ENCODE results near the gene SPAG7. TPM values are rescaled to one million over a fixed set of nuclear protein-coding genes. Genes with fewer than 3 reads are reported as not detected.

SPAG7 gene
- total RNA-seq, 4 donors from 2014 or later, result 78.6 to 114 (median 91.0) TPM

DNA sequence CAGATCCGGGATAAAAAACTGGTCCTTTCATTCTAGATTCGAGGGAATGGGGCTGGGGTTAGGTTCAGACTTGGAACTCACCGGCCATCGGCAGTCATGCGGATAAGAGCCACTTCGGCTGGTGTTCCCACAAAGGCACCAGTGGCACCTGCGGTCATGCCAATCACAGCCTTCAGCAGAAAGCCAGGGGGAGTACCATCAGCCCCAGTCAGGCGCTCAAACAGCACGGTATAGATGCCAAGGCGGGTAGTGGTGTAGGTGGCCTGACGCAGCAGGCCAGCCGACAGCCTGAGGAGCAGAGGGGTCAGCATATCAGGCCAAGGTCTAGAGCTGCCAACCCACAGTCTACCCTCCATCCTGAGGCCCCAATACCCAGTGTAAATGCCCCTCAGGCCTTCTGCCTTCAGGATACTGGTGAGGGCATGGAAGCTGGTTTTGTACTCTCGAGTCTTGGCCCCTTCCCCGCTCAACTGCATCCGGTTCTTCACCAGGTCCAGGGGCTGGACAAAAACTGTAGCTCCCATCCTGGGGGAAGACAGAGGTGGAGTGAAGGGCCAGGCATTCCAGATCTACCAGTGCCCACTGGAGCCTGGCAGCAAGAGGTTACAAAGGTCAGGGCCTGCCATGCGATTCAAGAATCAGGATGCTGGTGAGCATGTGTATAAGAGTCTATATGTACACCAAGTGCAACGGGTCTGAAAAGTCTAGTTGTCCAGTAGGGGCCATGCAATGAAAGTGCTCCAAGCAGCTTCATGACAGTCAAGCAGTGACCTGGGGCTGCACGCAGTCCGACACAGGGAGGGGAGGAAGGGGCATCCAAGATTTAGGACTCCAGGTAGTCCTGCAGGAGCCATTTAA lies 28.7 kb downstream of the SPAG7 start:
- Histone ChIP-seq H3K9me3 (no peaks in the 10 kb centered on the region), H3K4me3 (peak overlapping the region; percentile 91 to 98 (median 92)), H3K27ac (peak overlapping the region; percentile 94 to 97 (median 94)), H3K4me1 (peaks cover 45 to 51% of the 10 kb centered on the region in 2 donors), H3K27me3 (no peaks in the 10 kb centered on the region), H3K36me3 (peaks cover 0 to 36% of the 10 kb centered on the region in 2 donors)
- peak in 1 of 2 donors; percentile 68 for DNase-seq
- TF ChIP-seq, protein P1, sequence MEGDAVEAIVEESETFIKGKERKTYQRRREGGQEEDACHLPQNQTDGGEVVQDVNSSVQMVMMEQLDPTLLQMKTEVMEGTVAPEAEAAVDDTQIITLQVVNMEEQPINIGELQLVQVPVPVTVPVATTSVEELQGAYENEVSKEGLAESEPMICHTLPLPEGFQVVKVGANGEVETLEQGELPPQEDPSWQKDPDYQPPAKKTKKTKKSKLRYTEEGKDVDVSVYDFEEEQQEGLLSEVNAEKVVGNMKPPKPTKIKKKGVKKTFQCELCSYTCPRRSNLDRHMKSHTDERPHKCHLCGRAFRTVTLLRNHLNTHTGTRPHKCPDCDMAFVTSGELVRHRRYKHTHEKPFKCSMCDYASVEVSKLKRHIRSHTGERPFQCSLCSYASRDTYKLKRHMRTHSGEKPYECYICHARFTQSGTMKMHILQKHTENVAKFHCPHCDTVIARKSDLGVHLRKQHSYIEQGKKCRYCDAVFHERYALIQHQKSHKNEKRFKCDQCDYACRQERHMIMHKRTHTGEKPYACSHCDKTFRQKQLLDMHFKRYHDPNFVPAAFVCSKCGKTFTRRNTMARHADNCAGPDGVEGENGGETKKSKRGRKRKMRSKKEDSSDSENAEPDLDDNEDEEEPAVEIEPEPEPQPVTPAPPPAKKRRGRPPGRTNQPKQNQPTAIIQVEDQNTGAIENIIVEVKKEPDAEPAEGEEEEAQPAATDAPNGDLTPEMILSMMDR (IDR thresholded peaks at IDR 0.05 in 4 of 5, conservative IDR thresholded peaks at IDR 0.05 in 1 of 5), result no peak
- peak in 1 of 2 donors; percentile 16 for TF ChIP-seq POLR2A (IDR thresholded peaks at IDR 0.05)
- in situ Hi-C loops (cut with MboI; ENCODE audit: low sequenced_read_pairs in 4 of 4) (loop anchor here in 1 of 4 donors (5.0 kb wide), 1 partner anchor 43 kb away; no protein-coding TSS in a partner anchor), intact Hi-C loops (cut with DNase I; ENCODE audit: low total_unique reads) (loop anchor here (2.0 kb wide), 1 partner anchor 30 kb away; no protein-coding TSS in a partner anchor)
- ATAC-seq, result peak in 1 of 2 donors; percentile 2

DNA sequence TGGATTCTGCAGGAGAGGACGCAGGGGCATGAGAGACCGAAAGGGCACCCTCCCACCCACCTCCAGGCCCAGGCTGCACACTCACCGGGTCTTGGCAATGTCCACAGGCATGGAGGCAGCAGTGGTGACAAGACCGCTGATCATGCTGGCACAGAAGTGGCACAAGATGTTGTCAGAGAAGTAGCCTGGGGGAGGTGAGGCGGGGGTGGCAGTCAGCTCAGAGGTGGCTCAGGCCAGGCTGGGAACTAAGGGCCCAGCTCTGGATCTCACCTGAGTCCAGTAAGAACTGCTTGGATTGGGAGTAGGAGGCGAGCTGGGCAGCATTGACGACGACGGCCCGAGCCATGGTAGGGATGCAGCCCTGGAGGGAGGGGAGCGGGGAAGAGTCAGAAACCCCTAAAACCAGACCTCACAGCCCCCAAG lies 29.5 kb downstream of the SPAG7 start:
- in situ Hi-C loops (cut with MboI; ENCODE audit: low sequenced_read_pairs in 4 of 4), result loop anchor here in 1 of 4 donors (5.0 kb wide), 1 partner anchor 44 kb away; no protein-coding TSS in a partner anchor
- Histone ChIP-seq H3K4me3 (peak overlapping the region in 2 of 4 donors; percentile 91 to 92), H3K27ac (peak overlapping the region; percentile 94 to 97 (median 94)), H3K9me3 (no peaks in the 10 kb centered on the region), H3K4me1 (peaks cover 46 to 53% of the 10 kb centered on the region in 2 donors), H3K36me3 (peaks cover 0 to 28% of the 10 kb centered on the region in 2 donors), H3K27me3 (no peaks in the 10 kb centered on the region)
- intact Hi-C loops (cut with DNase I; ENCODE audit: low total_unique reads), result loop anchor here (2.0 kb wide), 1 partner anchor 29 kb away; no protein-coding TSS in a partner anchor
- DNase-seq (no peak), ATAC-seq (no peak)
- TF ChIP-seq, protein P1 (IDR thresholded peaks at IDR 0.05 in 4 of 5, conservative IDR thresholded peaks at IDR 0.05 in 1 of 5), result no peak
- no peak for TF ChIP-seq POLR2A (IDR thresholded peaks at IDR 0.05)

DNA sequence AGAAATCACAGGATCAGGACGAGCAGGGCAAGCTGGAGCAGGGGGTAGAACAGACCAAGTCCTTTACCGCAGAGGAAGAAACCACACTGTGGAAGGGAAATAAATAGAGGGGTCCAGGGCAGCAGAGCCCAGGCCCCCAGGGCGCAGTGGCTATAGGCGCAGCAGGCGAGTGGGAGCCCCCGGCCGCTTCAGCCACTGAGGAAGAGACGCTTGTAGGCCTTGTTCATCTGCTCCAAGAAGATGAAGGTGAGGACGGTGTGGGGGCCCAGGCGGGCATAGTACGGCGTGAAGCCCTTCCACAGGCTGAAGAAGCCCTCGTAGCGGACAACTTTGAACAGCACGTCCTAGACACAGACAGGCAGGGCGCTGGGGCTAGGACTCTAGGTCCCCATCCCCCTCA lies 30.1 kb downstream of the SPAG7 start:
- TF ChIP-seq POLR2A (IDR thresholded peaks at IDR 0.05), result no peak
- TF ChIP-seq, protein P1 (IDR thresholded peaks at IDR 0.05 in 4 of 5, conservative IDR thresholded peaks at IDR 0.05 in 1 of 5), result no peak
- intact Hi-C loops (cut with DNase I; ENCODE audit: low total_unique reads) (no loop called here), in situ Hi-C loops (cut with MboI; ENCODE audit: low sequenced_read_pairs in 4 of 4) (loop anchor here in 1 of 4 donors (5.0 kb wide), 1 partner anchor 45 kb away; no protein-coding TSS in a partner anchor)
- Histone ChIP-seq H3K27ac (peak overlapping the region; percentile 94 to 97 (median 94)), H3K4me1 (peaks cover 46 to 53% of the 10 kb centered on the region in 2 donors), H3K27me3 (no peaks in the 10 kb centered on the region), H3K36me3 (peaks cover 0 to 23% of the 10 kb centered on the region in 2 donors), H3K9me3 (no peaks in the 10 kb centered on the region), H3K4me3 (no peak overlapping the region)
- ATAC-seq, result no peak
- DNase-seq, result no peak

DNA sequence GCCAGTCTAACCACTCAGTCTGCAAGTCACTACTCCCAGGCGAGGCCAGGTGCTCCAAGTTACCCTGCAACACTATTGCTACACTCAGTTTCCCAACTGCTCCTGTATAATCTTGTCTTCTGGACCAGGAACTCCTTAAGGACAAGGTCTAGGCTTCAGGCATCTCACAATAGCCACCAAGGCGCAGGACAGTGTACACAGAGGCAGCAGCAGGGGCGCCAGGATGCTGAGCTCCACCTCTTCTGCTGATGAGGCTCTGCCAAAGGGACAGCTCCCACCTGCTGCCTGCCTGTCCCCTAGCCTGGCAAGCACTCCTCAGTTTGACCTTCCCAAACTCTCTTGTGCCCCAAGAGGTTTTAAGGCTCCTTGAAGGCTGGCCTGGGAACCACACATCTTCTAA lies 31.2 kb downstream of the SPAG7 start:
- no peaks in the 10 kb centered on the region for H3K9me3 ChIP-seq
- ATAC-seq, result peak in 1 of 2 donors; percentile 9
- DNase-seq, result peak in 1 of 2 donors; percentile 81
- in situ Hi-C loops (cut with MboI; ENCODE audit: low sequenced_read_pairs in 4 of 4) (loop anchor here in 1 of 4 donors (5.0 kb wide), 1 partner anchor 46 kb away; no protein-coding TSS in a partner anchor), intact Hi-C loops (cut with DNase I; ENCODE audit: low total_unique reads) (no loop called here)
- peaks cover 39 to 49% of the 10 kb centered on the region in 2 donors for H3K4me1 ChIP-seq
- TF ChIP-seq POLR2A (IDR thresholded peaks at IDR 0.05), result no peak
- TF ChIP-seq, protein P1 (IDR thresholded peaks at IDR 0.05 in 4 of 5, conservative IDR thresholded peaks at IDR 0.05 in 1 of 5), result no peak
- H3K27me3 ChIP-seq, result no peaks in the 10 kb centered on the region
- H3K36me3 ChIP-seq, result peaks cover 0 to 17% of the 10 kb centered on the region in 2 donors
- H3K4me3 ChIP-seq, result no peak overlapping the region
- H3K27ac ChIP-seq, result peak overlapping the region; percentile 57 to 95 (median 94)

Measured in gastrocnemius medialis (tissue), 4 donors.